HG03095 (cell line): ENCODE data around the gene UPB1.

Source experiments
- ATAC-seq: cut with Tn5 transposase; IDR thresholded peaks from one replicate; pipeline ENCODE4 v1.9.1; 2021; ENCODE audit warnings: moderate library complexity; ENCODE audit not compliant: unreplicated experiment

Gene UPB1

DNA sequence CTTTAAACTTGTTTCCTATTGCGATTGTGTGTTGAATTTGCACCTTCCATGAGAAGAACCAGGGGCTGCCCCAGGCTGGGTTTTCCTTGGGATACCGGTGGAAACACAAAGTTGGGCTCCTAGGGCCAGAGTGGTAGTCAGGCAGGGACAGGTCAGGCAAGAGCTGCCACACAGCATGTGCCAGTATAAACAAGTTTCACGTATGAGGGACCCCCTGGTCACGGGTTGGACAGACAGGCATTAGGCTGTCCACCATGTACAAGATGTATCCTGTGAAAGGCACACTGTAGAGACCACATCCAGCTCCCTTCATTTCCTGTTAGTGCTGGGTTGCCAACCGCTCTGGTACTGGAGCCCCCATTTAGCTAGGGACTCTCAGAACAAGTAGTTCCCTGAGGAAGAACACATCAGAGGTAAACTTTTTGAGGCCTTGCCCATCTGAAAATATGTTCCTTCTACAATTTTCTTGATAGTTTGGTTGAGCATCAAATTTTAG lies 8.8 kb downstream of the UPB1 start:
- no peak for ATAC-seq

DNA sequence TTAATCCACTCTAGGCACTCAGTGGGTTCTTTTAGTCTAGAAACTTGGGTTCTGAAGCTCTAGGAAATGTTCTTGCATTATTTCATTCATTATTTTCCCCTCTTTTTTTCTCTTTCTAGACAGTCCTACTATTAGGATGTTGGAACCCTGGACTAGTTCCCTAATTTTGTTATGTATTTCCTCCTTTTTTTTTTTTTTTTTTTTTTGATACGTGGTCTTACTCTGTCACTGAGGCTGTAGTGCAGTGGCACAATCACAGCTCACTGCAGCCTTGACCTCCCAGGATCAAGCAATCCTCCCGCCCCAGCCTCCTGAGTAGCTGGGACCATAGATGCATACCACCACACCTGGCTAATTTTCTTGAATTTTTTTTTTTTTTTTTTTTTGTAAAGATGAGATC lies 9.4 kb downstream of the UPB1 start:
- ATAC-seq, result no peak

DNA sequence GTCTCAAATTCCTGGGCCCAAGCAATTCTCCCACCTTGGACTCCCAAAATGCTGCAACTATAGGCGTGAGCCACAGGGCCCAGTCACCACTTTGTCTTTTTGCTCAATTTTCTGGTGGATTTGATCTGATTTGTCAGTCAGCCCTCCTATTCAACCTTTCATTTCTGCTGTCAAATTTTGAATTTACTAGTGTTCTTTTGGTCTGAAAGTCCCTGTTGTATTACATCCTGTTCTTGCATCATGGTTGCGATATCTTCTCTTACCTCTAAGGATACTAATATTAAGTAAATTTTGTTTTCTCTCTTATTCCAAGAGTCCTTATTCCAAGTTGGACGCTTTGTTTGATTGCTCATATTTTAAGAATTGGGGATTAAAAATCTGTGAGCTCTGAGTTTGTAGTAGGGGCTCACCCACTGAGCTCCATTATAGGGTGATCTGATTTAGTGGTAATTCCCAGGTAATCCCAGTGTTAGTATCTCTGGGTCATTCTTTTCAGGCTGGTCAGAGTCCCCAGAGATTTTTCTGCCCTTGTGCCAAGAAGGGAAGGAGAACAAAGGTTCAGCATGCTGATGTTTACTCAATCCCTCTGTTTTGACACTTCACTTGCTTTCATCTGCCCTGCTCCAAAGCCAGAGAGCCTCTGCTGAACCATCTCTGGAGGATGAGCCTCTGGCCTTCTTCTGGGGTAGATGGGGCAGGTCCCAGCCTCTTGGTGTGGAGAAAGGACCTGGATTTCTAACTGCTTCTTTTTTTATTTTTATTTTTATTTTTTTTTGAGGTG lies 10.0 kb downstream of the UPB1 start:
- ATAC-seq, result no peak

DNA sequence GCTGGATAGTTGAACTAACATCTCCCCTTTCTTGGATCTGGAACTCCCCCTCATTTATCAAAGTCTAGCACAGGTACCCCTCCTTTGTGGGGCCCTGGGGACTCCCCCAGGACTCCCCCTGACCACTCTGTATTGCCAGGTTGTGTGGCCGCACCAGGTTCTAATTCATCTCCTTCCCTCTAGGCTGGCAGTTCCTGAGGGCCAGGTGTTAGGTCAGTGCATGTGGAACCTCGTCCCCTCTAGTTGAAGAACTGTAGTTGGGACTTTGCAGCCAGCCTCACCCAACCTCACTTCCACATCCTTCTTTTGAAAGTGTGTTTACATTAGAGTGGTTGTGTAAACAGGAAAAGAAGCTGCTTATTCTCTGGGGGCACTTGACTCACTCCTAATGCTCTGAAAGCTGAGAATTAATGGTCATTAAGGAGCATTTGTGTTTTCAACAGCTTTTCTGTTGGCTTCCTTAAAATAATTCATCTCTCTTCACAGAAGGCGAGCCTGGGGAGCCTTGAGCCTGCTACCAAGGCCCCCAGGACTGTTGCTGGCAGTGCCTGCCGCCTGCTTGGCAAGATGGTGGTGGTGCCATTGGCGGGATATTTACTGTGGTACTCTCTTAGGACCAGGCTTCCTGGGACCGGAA lies 11.8 kb downstream of the UPB1 start:
- no peak for ATAC-seq

DNA sequence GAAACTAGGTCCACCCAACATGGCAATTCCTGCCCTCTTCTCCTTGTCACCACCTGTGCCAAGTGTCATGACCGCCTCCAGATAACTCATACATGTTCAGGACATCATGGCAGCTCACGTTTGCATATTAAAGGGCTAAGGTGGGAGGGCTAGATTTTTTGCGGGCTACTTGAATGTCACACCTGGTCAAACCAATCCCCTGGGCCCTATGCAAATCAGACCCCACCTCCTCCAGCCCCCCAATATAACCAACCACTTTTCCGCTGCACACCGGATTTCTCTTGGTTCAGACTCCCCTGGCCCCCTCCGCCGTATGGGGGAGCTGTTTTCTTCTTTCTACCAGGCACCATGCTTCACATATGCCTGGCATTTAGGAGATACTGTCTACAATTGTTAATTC lies 12.6 kb downstream of the UPB1 start:
- no peak for ATAC-seq

DNA sequence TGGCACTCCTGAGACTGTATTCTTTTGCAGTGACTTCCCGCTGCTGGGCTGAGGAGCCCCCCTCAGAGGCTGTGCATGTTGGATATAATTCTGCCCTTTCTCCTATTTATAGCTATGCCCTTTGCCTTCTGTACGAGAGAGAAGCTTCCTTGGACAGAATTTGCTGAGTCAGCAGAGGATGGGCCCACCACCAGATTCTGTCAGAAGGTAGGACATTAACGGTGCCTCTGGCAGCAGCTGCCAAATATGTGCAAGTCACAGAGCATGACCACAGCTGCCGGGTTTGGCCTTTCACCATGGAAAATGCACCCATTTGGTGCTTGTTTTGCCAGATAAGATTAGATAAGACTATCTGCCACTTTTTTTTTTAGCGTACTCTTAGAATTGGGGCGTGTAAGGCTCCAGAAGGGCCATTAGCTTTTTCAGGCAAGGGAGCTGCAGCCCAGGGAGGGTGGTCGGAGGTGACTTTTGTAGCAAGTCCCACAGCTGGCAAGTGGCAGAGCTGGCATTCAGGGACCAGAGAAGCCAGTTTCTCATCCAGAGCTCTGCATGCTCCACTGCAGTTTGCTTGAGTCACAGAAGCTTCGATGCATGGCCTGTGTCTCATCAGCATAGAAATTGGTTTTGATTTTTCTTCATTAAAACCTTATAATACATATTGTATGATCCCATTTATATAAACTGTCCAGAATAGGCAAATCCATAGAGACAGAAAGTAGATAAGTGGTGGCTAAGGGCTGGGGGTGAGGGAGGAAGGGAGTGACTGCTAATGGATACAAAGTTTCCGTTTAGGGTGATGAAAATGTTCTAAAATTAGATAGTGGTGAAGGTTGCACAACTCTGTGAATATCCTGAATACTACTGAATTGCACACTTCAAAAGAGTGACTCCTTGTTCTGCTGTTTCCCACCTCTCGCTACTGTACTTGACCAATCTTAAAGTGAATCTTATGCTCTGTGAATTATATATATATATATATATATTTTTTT lies 15.8 kb downstream of the UPB1 start:
- ATAC-seq, result no peak

DNA sequence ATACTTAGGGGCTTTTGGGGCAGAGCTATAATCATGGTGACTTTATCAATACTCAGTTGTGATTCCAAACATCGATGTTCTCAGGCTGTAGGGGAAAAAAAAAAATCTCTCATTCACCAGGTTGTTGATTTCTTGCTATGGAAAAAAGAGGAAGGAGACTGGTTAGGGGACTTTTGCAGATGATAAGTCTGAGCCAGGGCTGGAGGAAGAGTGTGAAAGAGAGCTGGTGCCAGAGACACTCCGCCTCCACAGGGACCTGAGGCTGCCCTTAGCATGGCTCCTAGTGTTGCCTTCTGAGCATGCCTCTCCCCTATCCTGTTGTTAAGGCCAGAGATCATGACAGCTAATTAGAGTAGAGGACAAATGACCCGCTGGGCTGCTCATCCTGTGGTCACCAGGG lies 16.9 kb downstream of the UPB1 start:
- no peak for ATAC-seq

DNA sequence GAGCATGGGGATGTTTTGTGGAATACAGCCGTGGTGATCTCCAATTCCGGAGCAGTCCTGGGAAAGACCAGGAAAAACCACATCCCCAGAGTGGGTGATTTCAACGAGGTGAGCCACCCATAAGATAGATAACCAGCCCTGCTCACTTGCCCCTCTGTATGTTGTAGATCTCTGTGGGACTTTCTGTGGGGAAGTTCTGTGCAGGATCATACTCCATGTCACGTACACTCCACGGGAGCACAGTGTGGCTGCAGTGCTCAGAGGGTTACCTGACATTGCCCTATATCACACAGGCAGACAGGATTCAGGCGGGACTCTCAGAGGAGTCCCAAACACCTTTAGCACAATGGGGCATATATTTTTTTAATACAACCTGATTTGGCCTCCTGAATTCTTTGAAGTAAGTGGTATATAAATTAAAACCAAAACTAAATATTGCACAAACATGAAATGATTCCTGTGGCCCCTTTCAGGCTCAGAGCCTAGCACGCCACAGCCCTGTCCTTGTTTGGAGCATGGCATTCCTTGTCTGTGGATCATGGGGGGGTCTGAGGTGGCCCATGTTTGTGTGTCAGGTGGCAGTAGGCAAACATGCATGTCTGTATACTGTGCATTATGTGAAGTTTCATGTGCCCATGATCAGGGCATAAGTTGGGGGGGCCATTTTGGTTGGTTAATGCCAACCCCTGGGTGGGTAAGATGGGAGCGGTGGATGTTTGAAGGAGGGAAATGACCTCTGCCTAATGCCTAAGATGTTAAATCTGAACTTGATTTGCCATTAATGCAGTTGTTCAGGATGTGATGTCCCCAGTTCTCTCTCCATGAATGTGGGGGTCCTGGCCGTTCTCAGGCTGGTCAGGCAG lies 18.5 kb downstream of the UPB1 start:
- ATAC-seq, result no peak

DNA sequence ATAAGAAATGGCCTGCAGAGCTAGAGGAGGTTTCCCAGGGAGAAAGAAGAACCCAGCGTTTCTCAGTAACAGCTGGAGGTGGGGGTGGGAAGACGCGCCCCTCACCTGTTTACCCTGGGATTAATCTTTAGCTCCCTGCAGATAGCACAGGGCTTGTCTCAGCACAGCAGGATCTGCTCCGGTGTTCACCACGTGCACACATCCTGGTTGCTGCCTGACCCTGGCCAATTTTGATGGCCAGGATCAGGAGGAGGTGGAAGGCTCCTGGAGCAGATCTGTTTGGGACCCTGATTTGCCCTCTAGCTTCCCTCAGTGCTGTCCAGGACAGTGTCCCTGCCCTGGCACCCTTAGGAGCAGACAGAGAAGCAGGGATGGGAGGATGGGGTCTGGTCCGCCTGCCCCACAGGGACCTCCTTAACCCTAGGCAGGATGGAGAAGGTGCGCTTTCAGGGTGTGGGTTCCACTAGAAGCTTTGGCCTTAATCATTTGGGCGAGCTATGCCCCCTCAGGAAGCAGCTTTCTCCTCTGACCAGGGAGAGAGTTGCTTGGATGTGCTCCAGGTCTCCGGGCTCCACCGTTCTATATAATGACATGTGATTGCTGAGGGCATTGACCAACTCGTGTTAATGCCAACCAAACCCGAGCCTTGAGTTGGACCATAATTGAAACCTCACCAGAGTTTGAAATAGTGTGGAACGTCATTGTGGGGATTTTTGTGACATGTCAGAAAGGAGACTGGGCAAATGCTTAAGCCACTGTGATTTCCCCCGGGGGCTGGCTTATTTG lies 19.3 kb downstream of the UPB1 start:
- no peak for ATAC-seq

DNA sequence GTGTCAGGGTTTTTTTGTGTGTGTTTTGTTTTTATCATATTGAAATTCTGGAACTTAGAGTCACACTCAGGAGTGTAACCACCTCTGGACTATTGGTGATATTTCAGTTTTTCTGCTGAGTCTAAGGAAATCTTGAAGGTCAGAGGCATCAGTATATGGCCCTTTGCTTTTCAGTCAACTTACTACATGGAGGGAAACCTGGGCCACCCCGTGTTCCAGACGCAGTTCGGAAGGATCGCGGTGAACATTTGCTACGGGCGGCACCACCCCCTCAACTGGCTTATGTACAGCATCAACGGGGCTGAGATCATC lies 19.9 kb downstream of the UPB1 start:
- ATAC-seq, result no peak

DNA sequence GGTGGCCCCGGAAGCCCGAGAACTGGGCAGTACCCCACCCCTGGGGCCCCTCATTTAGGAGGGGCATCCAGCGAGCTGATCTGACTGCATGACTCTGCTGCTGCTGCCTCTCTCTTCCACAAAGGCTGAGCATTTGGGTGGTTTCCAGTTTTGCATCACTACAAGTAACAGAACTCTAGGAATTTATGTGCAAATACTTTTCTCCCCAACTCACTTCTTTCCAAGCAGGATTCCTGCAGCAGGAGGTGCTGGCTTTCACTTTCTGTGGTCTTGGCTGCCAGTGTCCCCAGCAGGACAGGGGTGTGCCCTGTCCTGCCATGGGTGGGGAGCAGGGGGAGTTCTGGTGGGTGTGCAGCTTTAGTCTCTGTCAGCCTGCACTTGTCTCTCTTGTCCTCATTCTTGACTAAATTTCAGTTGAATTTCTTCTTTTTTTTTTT lies 21.2 kb downstream of the UPB1 start:
- no peak for ATAC-seq

DNA sequence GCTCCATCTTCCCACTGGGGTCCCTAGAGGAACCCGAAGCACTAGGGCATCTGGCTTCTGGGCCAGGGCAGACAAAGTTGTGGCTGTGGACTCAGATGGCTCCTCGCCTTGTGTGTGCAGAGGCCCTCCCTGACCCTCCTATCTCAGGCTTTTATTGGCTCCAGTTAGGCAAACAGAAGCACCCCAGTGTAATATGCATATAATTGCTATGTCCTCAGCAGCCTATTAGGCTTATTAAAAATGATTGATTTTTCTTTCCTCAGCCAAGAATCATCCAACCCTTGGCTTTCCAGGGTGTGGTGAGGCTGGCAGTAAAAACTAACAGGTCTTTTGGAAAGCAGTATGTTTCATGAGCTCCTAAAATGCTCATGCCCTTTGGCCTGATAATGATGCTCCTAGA lies 22.3 kb downstream of the UPB1 start:
- ATAC-seq, result no peak

DNA sequence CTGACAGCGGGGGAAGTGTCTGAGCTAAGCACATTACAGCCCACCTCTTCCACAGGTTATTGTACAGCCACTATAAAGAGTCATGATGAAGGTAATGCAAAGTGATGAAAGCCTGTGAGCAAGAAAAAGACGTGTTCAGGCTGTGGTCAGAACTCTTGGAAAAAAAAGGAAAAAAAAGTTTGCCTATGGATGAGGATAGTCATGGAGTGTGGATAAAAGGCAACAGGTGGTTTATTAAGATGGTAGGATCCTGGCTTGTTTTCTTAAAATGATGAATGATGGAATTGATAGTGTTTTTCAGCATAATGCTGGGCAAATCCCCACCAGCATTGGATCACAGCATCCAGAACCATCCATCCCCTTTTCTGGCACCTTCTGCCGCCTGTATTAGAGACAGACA lies 23.1 kb downstream of the UPB1 start:
- ATAC-seq, result no peak

DNA sequence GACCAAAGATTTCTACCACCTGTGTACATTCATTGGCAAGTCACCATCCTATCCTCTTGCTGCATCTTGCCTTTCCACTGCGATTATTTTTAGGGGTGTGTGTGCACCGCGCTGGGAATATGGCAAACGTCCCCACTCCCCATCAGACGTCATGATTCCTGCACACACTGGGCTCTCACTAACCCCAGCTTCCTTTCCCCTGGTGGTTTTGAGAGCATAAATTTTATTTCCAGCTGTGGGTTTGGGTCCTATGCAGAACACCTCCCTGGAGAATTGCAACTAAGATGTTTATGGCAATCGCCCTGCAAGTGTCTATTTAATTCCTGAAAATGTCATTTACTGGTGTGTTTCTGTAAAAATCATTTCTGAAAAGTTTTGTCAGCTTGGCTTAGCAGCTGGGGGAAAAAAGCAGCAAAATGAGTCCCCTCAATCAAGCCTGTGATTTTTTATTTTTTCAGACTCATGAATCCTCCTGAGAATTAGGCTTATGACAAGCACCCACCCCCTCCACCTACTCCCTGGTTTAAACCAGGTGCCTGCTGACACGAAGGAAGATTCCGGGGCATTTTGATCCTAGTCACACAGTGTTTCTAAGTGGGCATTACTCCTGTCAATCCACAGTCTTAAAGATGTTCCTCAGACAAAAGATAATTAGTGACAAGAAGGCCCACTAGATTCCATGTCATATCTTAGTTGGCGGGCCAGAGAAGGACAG lies 23.8 kb downstream of the UPB1 start:
- ATAC-seq, result no peak

DNA sequence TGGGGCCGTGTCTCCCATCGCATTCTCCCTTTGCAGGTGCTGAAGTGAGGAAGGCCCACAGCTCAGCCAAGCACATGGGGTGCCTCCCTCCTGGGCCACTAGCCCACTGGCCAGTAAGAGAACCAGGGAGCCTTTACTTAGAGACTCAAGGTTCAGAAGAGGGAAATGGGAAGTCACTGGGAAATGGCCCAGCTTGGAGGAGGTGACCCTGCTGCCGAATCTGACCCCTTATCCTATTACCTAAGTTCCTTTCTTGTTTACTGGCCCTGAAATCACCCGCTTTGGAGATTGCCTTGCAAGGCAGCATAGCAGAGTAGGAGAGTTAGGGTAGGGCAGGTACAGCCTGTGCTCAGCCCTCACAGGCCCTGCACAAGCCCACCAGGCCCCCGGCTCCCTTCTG lies 24.4 kb downstream of the UPB1 start:
- ATAC-seq, result no peak

DNA sequence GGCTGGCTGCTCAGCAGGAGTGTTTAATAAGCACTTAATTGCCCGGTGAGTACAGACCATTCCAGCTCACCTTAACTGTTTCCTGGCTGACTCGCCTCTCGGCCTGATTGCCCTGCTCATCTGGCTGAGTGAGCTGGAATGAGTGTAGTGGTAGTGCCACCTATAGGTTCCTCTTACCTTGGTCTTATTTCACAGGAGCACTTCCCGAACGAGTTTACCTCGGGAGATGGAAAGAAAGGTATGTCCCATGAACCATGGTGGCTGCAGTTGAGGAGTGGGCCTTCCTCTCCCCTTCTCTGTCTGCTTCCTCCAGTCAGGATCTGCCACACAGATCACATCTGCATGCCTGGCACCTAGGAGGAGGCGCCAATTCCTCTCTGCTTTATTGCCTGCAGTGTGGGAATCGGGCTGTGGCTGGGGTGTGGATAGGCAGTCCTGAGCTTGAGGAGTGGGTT lies 26.7 kb downstream of the UPB1 start:
- no peak for ATAC-seq

DNA sequence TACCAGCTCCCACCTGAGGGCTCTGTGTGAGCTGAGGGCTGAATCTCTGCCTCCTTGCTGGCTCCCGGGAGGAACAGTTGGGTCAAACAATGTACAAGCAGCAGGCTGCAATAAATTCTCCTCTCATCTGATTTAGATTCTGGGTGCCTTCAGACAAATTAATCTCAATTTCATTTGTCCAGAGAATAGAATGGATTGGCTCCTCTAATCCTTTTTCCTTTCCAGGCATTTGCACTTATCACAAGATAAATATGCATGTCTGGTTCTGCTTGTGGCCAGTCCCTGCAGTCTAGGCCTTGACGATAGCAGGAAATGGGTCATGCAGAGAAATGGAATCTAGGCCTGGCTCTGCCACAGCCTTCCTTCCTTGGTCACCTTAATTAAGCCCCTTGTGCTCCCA lies 28.7 kb downstream of the UPB1 start:
- ATAC-seq, result no peak

DNA sequence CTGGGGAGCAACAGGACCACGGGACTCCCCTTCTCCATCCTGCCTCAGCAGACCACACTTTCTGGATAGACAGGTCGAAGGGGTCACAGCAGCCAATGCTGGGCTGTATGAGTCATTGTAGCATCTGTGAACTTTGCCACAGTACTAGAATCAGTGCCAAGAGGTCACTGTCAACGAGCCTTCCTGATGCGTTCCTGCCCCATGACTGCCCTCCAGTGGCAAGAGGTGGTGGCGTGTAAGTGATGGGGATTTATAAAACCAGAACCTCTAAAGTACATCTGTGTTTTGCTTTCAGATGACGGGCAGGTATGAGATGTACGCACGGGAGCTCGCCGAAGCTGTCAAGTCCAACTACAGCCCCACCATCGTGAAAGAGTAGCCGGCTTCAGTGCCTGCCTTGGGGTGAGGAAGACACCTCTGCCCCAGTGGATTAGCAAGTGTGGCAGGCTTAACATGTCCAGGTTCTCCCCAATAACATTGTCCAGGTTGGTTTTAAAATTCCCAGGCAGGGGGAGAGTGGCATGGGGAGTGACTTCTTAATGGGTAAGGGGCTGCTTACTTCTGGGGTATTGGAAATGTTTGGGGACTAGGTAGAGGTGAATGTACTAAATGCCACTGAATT lies 30.4 kb downstream of the UPB1 start:
- ATAC-seq, result peak; percentile 61

DNA sequence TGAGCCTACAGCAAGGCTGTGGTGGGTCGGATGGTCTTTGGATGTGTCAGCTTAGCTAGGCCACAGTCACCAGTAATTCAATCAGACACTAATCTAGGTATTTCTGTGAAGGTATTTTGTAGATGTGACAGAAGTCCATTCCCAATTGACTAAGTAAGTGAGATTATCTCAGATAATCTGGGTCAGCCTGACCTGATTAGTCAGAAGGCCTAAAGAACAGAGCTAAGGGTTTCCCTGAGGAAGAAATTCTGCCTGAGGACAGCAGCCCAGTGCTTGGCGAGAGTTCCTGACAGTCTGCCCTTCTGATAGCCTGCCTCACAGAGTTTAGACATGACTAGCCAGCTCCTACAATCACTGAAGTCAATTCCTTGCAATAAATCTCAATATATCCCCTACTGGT lies 31.1 kb downstream of the UPB1 start:
- no peak for ATAC-seq
